COLO668 (cell line): ENCODE data around the gene SPZ1.
"Not testable (repeated sequence)": the region's sequence is repeated elsewhere in the genome, so short reads cannot be mapped to it uniquely, and the experiment has no call there.

Experiments used
- DNase-seq: peaks from one replicate; lab custom pipeline; 2025; ENCODE audit not compliant: unreplicated experiment; lab: John Stamatoyannopoulos, UW

SPZ1 gene

GRCh38 chr5:80337379-80337778, 17.6 kb downstream of the SPZ1 start:
- DNase-seq = no peak

- DNase-seq = no peak
These were observed 19.3 kb downstream of the SPZ1 start for GRCh38 chr5:80339116-80339515.

- no peak for DNase-seq
These were observed 21.4 kb downstream of the SPZ1 start for GRCh38 chr5:80341016-80341775.

- no peak for DNase-seq
These were observed 23.3 kb downstream of the SPZ1 start for GRCh38 chr5:80343067-80343466.

GRCh38 chr5:80346055-80346454, 26.3 kb downstream of the SPZ1 start:
- peak; percentile 15 for DNase-seq

- DNase-seq = no peak
These were observed 28.4 kb downstream of the SPZ1 start for GRCh38 chr5:80348171-80348570.

- DNase-seq = not testable (repeated sequence)
These were observed 31.2 kb downstream of the SPZ1 start for GRCh38 chr5:80351019-80351418.

- DNase-seq = no peak
These were observed 35.9 kb downstream of the SPZ1 start for GRCh38 chr5:80355686-80356085.

GRCh38 chr5:80357671-80358070, 37.9 kb downstream of the SPZ1 start:
- no peak for DNase-seq

GRCh38 chr5:80360914-80361444, 41.2 kb downstream of the SPZ1 start:
- DNase-seq = no peak

GRCh38 chr5:80364892-80365291, 45.1 kb downstream of the SPZ1 start:
- no peak for DNase-seq

GRCh38 chr5:80368661-80369480, 49.1 kb downstream of the SPZ1 start:
- DNase-seq = no peak

GRCh38 chr5:80369521-80369920, 49.7 kb downstream of the SPZ1 start:
- DNase-seq = no peak

GRCh38 chr5:80370390-80370789, 50.6 kb downstream of the SPZ1 start:
- DNase-seq = no peak
